Activated CD4-positive, alpha-beta T cell treated with anti-CD3 and anti-CD28 coated beads, Interleukin-2, amount 50 U/mL, for 24 hours (primary cell): ENCODE measurements around the gene RAB31.
"Not testable (repeated sequence)": the region's sequence is repeated elsewhere in the genome, so short reads cannot be mapped to it uniquely, and the experiment has no call there.

Experiments
- DNase-seq, 2 donors: peaks; one replicate each; pipeline ENCODE4 v3.0.0-alpha.2; 2020; ENCODE audit warnings: low read depth in 1 of 2, low spot score in 1 of 2

Gene RAB31

GRCh38 chr18:9884532-9885140 lies 176.5 kb downstream of the RAB31 start:
- DNase-seq, result no peak

GRCh38 chr18:9885170-9886004 lies 177.3 kb downstream of the RAB31 start, which contains the start of gene TXNDC2:
Gene TXNDC2 (plus strand): TSS chr18:9885973. CDS start chr18:9886681, 708 bp downstream.
- DNase-seq, result no peak

GRCh38 chr18:9886005-9886348 lies 177.9 kb downstream of the RAB31 start:
- no peak for DNase-seq

- no peak for DNase-seq
Observed at GRCh38 chr18:9887992-9888391, 179.9 kb downstream of the RAB31 start.

GRCh38 chr18:9890196-9890595 lies 182.1 kb downstream of the RAB31 start:
- no peak for DNase-seq

GRCh38 chr18:9890957-9891356 lies 182.9 kb downstream of the RAB31 start:
- DNase-seq, result no peak

- not testable (repeated sequence) for DNase-seq
Observed at GRCh38 chr18:9891515-9891914, 183.4 kb downstream of the RAB31 start.

GRCh38 chr18:9894454-9895068 lies 186.5 kb downstream of the RAB31 start:
- DNase-seq, result no peak

GRCh38 chr18:9897129-9897528 lies 189.0 kb downstream of the RAB31 start:
- no peak for DNase-seq

GRCh38 chr18:9897787-9898291 lies 189.7 kb downstream of the RAB31 start:
- DNase-seq, result not testable (repeated sequence)

GRCh38 chr18:9898792-9899549 lies 190.9 kb downstream of the RAB31 start:
- no peak for DNase-seq

- DNase-seq, result not testable (repeated sequence)
Observed at GRCh38 chr18:9899550-9899930, 191.4 kb downstream of the RAB31 start.

GRCh38 chr18:9900699-9901098 lies 192.6 kb downstream of the RAB31 start:
- DNase-seq, result no peak

- no peak for DNase-seq
Observed at GRCh38 chr18:9901377-9901776, 193.3 kb downstream of the RAB31 start.

GRCh38 chr18:9902264-9902663 lies 194.2 kb downstream of the RAB31 start:
- DNase-seq, result not testable (repeated sequence)

GRCh38 chr18:9902832-9903231 lies 194.7 kb downstream of the RAB31 start:
- DNase-seq, result no peak

GRCh38 chr18:9905401-9905922 lies 197.4 kb downstream of the RAB31 start:
- no peak for DNase-seq

- DNase-seq, result no peak
Observed at GRCh38 chr18:9906481-9906880, 198.4 kb downstream of the RAB31 start.

- no peak for DNase-seq
Observed at GRCh38 chr18:9907867-9908266, 199.8 kb downstream of the RAB31 start.

GRCh38 chr18:9910071-9910470 lies 202.0 kb downstream of the RAB31 start:
- no peak for DNase-seq

- no peak for DNase-seq
Observed at GRCh38 chr18:9910661-9911060, 202.6 kb downstream of the RAB31 start.
